ENCODE measurements around the gene S100A1.
"Not testable (repeated sequence)": the region's sequence is repeated elsewhere in the genome, so short reads cannot be mapped to it uniquely, and the experiment has no call there.

S100A1 gene

GRCh38 chr1:153633754-153634665 is 5.8 kb downstream of the S100A1 start, which contains the start of gene CHTOP:
Gene CHTOP, plus strand, starts transcription at chr1:153634066. Its CDS starts 2,523 bp downstream, at chr1:153636589.
- peaks cover 52% of the 10 kb centered on the region for H3K36me3 Mint-ChIP-seq (ENCODE audit: low read depth)
- H3K27ac Mint-ChIP-seq: peak within 1 kb of the TSS; percentile 100

GRCh38 chr1:153635872-153636271 is 7.6 kb downstream of the S100A1 start:
- peaks cover 3% of the 10 kb centered on the region for H3K27me3 Mint-ChIP-seq (ENCODE audit: low read depth, poor library complexity)
- no peak overlapping the region for H3K27ac Mint-ChIP-seq
- peaks cover 59% of the 10 kb centered on the region for H3K36me3 Mint-ChIP-seq (ENCODE audit: low read depth)

More at GRCh38 chr1:153633754-153634665, 5.8 kb downstream of the S100A1 start, which contains the start of gene CHTOP:
- Mint-ChIP-seq H3K4me3 (peak within 1 kb of the TSS; percentile 96), H3K4me1 (peaks cover 82% of the 10 kb centered on the region), H3K9me3 (peaks cover 12% of the 10 kb centered on the region), H3K27me3 (ENCODE audit: low read depth, poor library complexity) (peaks cover 3% of the 10 kb centered on the region)
- peak; percentile 93 for DNase-seq
- TF ChIP-seq CTCF (IDR thresholded peaks at IDR 0.05): no peak

GRCh38 chr1:153636312-153636711 is 8.1 kb downstream of the S100A1 start:
- DNase-seq: no peak
- peaks cover 68% of the 10 kb centered on the region for H3K4me1 Mint-ChIP-seq
- H3K36me3 Mint-ChIP-seq (ENCODE audit: low read depth): peaks cover 63% of the 10 kb centered on the region
- no peak for TF ChIP-seq CTCF (IDR thresholded peaks at IDR 0.05)
- H3K27ac Mint-ChIP-seq: no peak overlapping the region
- peaks cover 12% of the 10 kb centered on the region for H3K9me3 Mint-ChIP-seq
- H3K4me3 Mint-ChIP-seq: peak overlapping the region; percentile 81
- H3K27me3 Mint-ChIP-seq (ENCODE audit: low read depth, poor library complexity): peaks cover 3% of the 10 kb centered on the region

More at GRCh38 chr1:153635872-153636271, 7.6 kb downstream of the S100A1 start:
- no peak for TF ChIP-seq CTCF (IDR thresholded peaks at IDR 0.05)
- H3K9me3 Mint-ChIP-seq: peaks cover 12% of the 10 kb centered on the region
- H3K4me3 Mint-ChIP-seq: peak overlapping the region; percentile 79
- no peak for DNase-seq
- peaks cover 65% of the 10 kb centered on the region for H3K4me1 Mint-ChIP-seq

- TF ChIP-seq CTCF (IDR thresholded peaks at IDR 0.05): no peak
Observed at GRCh38 chr1:153638261-153638660, 10.0 kb downstream of the S100A1 start.

GRCh38 chr1:153639280-153639679 is 11.0 kb downstream of the S100A1 start:
- Mint-ChIP-seq H3K4me3 (no peak overlapping the region), H3K27ac (no peak overlapping the region), H3K9me3 (no peaks in the 10 kb centered on the region), H3K36me3 (ENCODE audit: low read depth) (peaks cover 78% of the 10 kb centered on the region), H3K27me3 (ENCODE audit: low read depth, poor library complexity) (no peaks in the 10 kb centered on the region), H3K4me1 (peaks cover 60% of the 10 kb centered on the region)
- no peak for DNase-seq
- no peak for TF ChIP-seq CTCF (IDR thresholded peaks at IDR 0.05)

More at GRCh38 chr1:153638261-153638660, 10.0 kb downstream of the S100A1 start:
- Mint-ChIP-seq H3K4me1 (peaks cover 60% of the 10 kb centered on the region), H3K4me3 (no peak overlapping the region), H3K9me3 (peaks cover 5% of the 10 kb centered on the region), H3K36me3 (ENCODE audit: low read depth) (peaks cover 70% of the 10 kb centered on the region), H3K27ac (no peak overlapping the region), H3K27me3 (ENCODE audit: low read depth, poor library complexity) (peaks cover 2% of the 10 kb centered on the region)
- DNase-seq: no peak

GRCh38 chr1:153640213-153640612 is 12.0 kb downstream of the S100A1 start:
- peaks cover 52% of the 10 kb centered on the region for H3K4me1 Mint-ChIP-seq
- H3K4me3 Mint-ChIP-seq; DNase-seq; H3K9me3 Mint-ChIP-seq; H3K27ac Mint-ChIP-seq; H3K27me3 Mint-ChIP-seq (ENCODE audit: low read depth, poor library complexity): not testable (repeated sequence)
- H3K36me3 Mint-ChIP-seq (ENCODE audit: low read depth): peaks cover 84% of the 10 kb centered on the region

Data from nephron progenitor cell (in vitro differentiated cells).